Measurements from ENCODE around the gene BRAT1.

GRCh38 chr7:2529161-2530070 is 25.9 kb downstream of the BRAT1 start:
- TF ChIP-seq, protein P1, sequence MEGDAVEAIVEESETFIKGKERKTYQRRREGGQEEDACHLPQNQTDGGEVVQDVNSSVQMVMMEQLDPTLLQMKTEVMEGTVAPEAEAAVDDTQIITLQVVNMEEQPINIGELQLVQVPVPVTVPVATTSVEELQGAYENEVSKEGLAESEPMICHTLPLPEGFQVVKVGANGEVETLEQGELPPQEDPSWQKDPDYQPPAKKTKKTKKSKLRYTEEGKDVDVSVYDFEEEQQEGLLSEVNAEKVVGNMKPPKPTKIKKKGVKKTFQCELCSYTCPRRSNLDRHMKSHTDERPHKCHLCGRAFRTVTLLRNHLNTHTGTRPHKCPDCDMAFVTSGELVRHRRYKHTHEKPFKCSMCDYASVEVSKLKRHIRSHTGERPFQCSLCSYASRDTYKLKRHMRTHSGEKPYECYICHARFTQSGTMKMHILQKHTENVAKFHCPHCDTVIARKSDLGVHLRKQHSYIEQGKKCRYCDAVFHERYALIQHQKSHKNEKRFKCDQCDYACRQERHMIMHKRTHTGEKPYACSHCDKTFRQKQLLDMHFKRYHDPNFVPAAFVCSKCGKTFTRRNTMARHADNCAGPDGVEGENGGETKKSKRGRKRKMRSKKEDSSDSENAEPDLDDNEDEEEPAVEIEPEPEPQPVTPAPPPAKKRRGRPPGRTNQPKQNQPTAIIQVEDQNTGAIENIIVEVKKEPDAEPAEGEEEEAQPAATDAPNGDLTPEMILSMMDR (IDR thresholded peaks at IDR 0.05): no peak
- no peak for TF ChIP-seq POLR2A (IDR thresholded peaks at IDR 0.05)
